Trophoblast cell (in vitro differentiated cells and primary cell): ENCODE data around the gene VWA5B1.

Source experiments
- DNase-seq, 2 donors: peaks; one replicate each; pipeline ENCODE4 v3.0.0-alpha.2; 2016
- H2AFZ ChIP-seq: 2 replicates; pipeline ENCODE4 v1.6.1; 2013; ENCODE audit warnings: low read length, moderate library complexity, mild to moderate bottlenecking; ENCODE audit not compliant: insufficient read depth, poor library complexity
- H2AK5ac ChIP-seq: 2 replicates; pipeline ENCODE4 v1.6.1; 2013; ENCODE audit warnings: mild to moderate bottlenecking, low read length
- H2BK120ac ChIP-seq: 2 replicates; pipeline ENCODE4 v1.6.1; 2013; ENCODE audit warnings: low read length, mild to moderate bottlenecking, moderate library complexity; ENCODE audit not compliant: insufficient read depth, poor library complexity
- H2BK12ac ChIP-seq: 2 replicates; pipeline ENCODE4 v1.6.1; 2013; ENCODE audit warnings: mild to moderate bottlenecking, low read length, moderate library complexity
- H2BK5ac ChIP-seq: 2 replicates; pipeline ENCODE4 v1.6.1; 2013; ENCODE audit warnings: low read length, low read depth, moderate library complexity, mild to moderate bottlenecking; ENCODE audit not compliant: poor library complexity
- H3K14ac ChIP-seq: 2 replicates; pipeline ENCODE4 v1.6.1; 2013; ENCODE audit warnings: mild to moderate bottlenecking, low read length
- H3K18ac ChIP-seq: 2 replicates; pipeline ENCODE4 v1.6.1; 2013; ENCODE audit warnings: mild to moderate bottlenecking, low read length
- H3K23ac ChIP-seq: 2 replicates; pipeline ENCODE4 v1.6.1; 2013; ENCODE audit warnings: low read length
- H3K27ac ChIP-seq: 2 replicates; pipeline ENCODE4 v1.5.1; 2013; ENCODE audit warnings: low read depth, mild to moderate bottlenecking, inconsistent platforms, low read length, moderate library complexity
- H3K27me3 ChIP-seq: 2 replicates; pipeline ENCODE4 v1.6.1; 2013; ENCODE audit warnings: inconsistent platforms, mild to moderate bottlenecking, low read length, moderate library complexity; ENCODE audit not compliant: insufficient read depth
- H3K36me3 ChIP-seq, 2 experiments: 1 replicate in 1 of 2; 2 replicates in 1 of 2; pipeline ENCODE4 v1.6.1; 2013; ENCODE audit warnings: low read length in 2 of 2, mild to moderate bottlenecking in 2 of 2, moderate library complexity in 1 of 2; ENCODE audit not compliant: insufficient read depth in 2 of 2, control insufficient read depth in 1 of 2
- H3K4ac ChIP-seq: 2 replicates; pipeline ENCODE4 v1.6.1; 2013; ENCODE audit warnings: low read depth, mild to moderate bottlenecking, low read length, moderate library complexity
- H3K4me1 ChIP-seq, 2 experiments: 1 replicate in 1 of 2; 2 replicates in 1 of 2; pipeline ENCODE4 v1.6.1; 2013; ENCODE audit warnings: low read length in 2 of 2, mild to moderate bottlenecking in 2 of 2, moderate library complexity in 1 of 2; ENCODE audit not compliant: insufficient read depth in 2 of 2, control insufficient read depth in 1 of 2
- H3K4me2 ChIP-seq: 2 replicates; pipeline ENCODE4 v1.6.1; 2013; ENCODE audit warnings: inconsistent platforms, mild to moderate bottlenecking, low read length, moderate library complexity
- H3K4me3 ChIP-seq: 2 replicates; pipeline ENCODE4 v1.5.1; 2013; ENCODE audit warnings: mild to moderate bottlenecking, low read depth, low read length, inconsistent platforms
- H3K79me1 ChIP-seq: one replicate; pipeline ENCODE4 v1.6.1; 2013; ENCODE audit warnings: low read length
- H3K79me2 ChIP-seq: 2 replicates; pipeline ENCODE4 v1.6.1; 2013; ENCODE audit warnings: low read length, mild to moderate bottlenecking; ENCODE audit not compliant: control insufficient read depth, insufficient read depth, poor library complexity
- H3K9ac ChIP-seq: 2 replicates; pipeline ENCODE4 v1.6.1; 2013; ENCODE audit warnings: mild to moderate bottlenecking, low read length
- H3K9me3 ChIP-seq: 2 replicates; pipeline ENCODE4 v1.6.1; 2013; ENCODE audit warnings: low read depth, mild to moderate bottlenecking, control low read depth, inconsistent platforms, low read length; ENCODE audit not compliant: insufficient read depth
- H4K12ac ChIP-seq: 2 replicates; pipeline ENCODE4 v1.6.1; 2013; ENCODE audit warnings: low read depth, mild to moderate bottlenecking, low read length, moderate library complexity
- H4K8ac ChIP-seq: 2 replicates; pipeline ENCODE4 v1.6.1; 2013; ENCODE audit warnings: low read depth, mild to moderate bottlenecking, low read length, moderate library complexity
- H4K91ac ChIP-seq: one replicate; pipeline ENCODE4 v1.6.1; 2013; ENCODE audit warnings: low read depth, mild to moderate bottlenecking, low read length, moderate library complexity
- WGBS: extraction: QIAGEN DNeasy Blood & Tissue Kit; methylation state at CpG from one replicate; pipeline ENCODE4 v1.1.7; 2013; ENCODE audit warnings: missing lambda C conversion rate; ENCODE audit not compliant: insufficient read length, insufficient coverage; ENCODE audit errors: extremely low coverage; 5-methylcytosine and 5-hydroxymethylcytosine counted together

Gene VWA5B1

DNA sequence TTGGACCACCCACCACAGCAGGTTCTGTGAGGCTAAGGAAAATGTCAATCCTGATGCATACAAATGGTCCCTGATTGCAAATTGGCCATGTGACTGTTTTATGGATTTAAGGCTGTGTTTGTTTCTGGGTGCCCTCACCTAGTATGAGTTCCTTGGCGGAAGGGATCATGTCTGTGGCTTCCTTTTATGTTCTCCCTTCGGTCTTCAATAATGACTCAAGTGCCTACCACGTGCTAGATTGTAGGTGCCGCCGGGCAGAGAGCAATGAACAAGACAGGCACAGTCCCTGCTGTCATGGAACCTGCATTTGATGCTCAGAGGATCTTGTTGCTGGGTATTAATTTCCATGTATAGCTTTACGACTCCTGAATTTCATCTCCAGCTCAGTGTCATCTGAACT is 9.8 kb upstream of the VWA5B1 start:
- Histone ChIP-seq H3K4me2 (no peak overlapping the region), H4K8ac (no peak overlapping the region), H3K27me3 (no peaks in the 10 kb centered on the region), H3K79me1 (no peaks in the 10 kb centered on the region), H3K4me3 (no peak overlapping the region), H3K9ac (no peak overlapping the region), H2BK12ac (no peak overlapping the region), H3K4ac (no peak overlapping the region), H2BK120ac (no peak overlapping the region), H2BK5ac (no peak overlapping the region), H3K18ac (no peak overlapping the region), H4K91ac (no peak overlapping the region), H3K23ac (no peak overlapping the region), H4K12ac (no peak overlapping the region), H3K4me1 (peaks cover 0 to 2% of the 10 kb centered on the region in 2 experiments), H3K27ac (no peak overlapping the region), H2AK5ac (no peak overlapping the region), H3K9me3 (peaks cover 5% of the 10 kb centered on the region), H3K14ac (no peak overlapping the region), H3K36me3 (no peaks in the 10 kb centered on the region), H3K79me2 (no peaks in the 10 kb centered on the region), H2AFZ (no peak overlapping the region)
- DNase-seq: no peak
- no CpG with 5 or more reads among the region's 6 CpGs for WGBS

DNA sequence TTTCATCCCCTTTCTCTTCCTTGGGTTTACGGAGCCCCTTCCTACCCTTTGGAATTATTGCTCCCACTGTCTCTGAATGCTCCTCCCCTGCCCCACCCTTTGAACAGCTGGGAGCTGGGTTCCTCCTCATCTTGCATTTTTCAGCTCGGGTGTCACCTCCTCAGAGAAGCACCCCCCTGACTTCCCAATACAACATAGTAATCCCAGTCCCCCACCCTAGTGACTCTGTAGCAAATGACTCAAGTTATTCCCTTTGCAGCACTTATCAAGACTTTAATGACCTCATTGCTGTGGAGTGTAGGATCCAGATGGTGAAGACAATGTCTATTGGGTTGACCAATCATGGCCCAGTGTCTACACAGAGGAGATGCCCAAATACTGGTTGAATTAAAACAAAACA is 8.9 kb upstream of the VWA5B1 start:
- no peak overlapping the region for H3K4me2 ChIP-seq
- H3K27ac ChIP-seq: no peak overlapping the region
- H4K91ac ChIP-seq: no peak overlapping the region
- no peak overlapping the region for H2AK5ac ChIP-seq
- no peak overlapping the region for H3K4me3 ChIP-seq
- H3K79me1 ChIP-seq: no peaks in the 10 kb centered on the region
- H3K4me1 ChIP-seq: peaks cover 0 to 2% of the 10 kb centered on the region in 2 experiments
- no peaks in the 10 kb centered on the region for H3K79me2 ChIP-seq
- H3K14ac ChIP-seq: no peak overlapping the region
- no peaks in the 10 kb centered on the region for H3K36me3 ChIP-seq
- peaks cover 6% of the 10 kb centered on the region for H3K9me3 ChIP-seq
- peak in 1 of 2 donors; percentile 7 for DNase-seq
- no peak overlapping the region for H4K8ac ChIP-seq
- no peak overlapping the region for H2BK5ac ChIP-seq
- no peak overlapping the region for H2AFZ ChIP-seq
- no peak overlapping the region for H2BK12ac ChIP-seq
- WGBS: no CpG with 5 or more reads among the region's 2 CpGs
- no peak overlapping the region for H4K12ac ChIP-seq
- H3K4ac ChIP-seq: no peak overlapping the region
- H3K9ac ChIP-seq: no peak overlapping the region
- H3K18ac ChIP-seq: no peak overlapping the region
- no peaks in the 10 kb centered on the region for H3K27me3 ChIP-seq
- no peak overlapping the region for H3K23ac ChIP-seq
- no peak overlapping the region for H2BK120ac ChIP-seq

DNA sequence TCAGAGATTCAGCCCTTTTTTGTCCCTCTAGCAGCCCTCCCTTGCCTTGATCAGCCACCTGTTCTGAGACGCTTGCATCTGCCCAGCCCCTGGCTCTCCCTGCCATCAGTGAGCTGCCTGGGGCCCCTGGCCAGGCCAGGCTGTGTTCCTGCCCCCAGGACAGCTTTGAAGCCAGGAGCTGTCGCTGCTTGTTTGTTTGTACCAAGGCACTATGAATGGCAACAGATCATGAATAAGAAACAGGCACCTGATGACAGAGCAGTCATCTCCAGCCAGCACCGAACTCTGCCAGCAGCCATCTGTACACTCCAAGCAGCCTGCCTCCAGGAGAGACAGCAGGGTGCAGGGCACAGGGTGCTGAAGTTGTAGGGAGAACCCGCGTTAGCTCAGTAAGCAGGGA is 8.1 kb upstream of the VWA5B1 start:
- H3K79me1 ChIP-seq: no peaks in the 10 kb centered on the region
- no peak overlapping the region for H2AFZ ChIP-seq
- H3K79me2 ChIP-seq: no peaks in the 10 kb centered on the region
- H3K36me3 ChIP-seq: no peaks in the 10 kb centered on the region
- no peak overlapping the region for H2AK5ac ChIP-seq
- no peak overlapping the region for H4K12ac ChIP-seq
- H3K27ac ChIP-seq: no peak overlapping the region
- H2BK5ac ChIP-seq: no peak overlapping the region
- H3K18ac ChIP-seq: no peak overlapping the region
- DNase-seq: no peak
- H3K9ac ChIP-seq: no peak overlapping the region
- no peak overlapping the region for H3K4ac ChIP-seq
- peaks cover 0 to 2% of the 10 kb centered on the region in 2 experiments for H3K4me1 ChIP-seq
- H2BK12ac ChIP-seq: no peak overlapping the region
- WGBS: no CpG with 5 or more reads among the region's 5 CpGs
- no peak overlapping the region for H3K4me2 ChIP-seq
- H4K8ac ChIP-seq: no peak overlapping the region
- H3K27me3 ChIP-seq: no peaks in the 10 kb centered on the region
- no peak overlapping the region for H4K91ac ChIP-seq
- H2BK120ac ChIP-seq: no peak overlapping the region
- peaks cover 6% of the 10 kb centered on the region for H3K9me3 ChIP-seq
- no peak overlapping the region for H3K23ac ChIP-seq
- no peak overlapping the region for H3K4me3 ChIP-seq
- H3K14ac ChIP-seq: no peak overlapping the region

DNA sequence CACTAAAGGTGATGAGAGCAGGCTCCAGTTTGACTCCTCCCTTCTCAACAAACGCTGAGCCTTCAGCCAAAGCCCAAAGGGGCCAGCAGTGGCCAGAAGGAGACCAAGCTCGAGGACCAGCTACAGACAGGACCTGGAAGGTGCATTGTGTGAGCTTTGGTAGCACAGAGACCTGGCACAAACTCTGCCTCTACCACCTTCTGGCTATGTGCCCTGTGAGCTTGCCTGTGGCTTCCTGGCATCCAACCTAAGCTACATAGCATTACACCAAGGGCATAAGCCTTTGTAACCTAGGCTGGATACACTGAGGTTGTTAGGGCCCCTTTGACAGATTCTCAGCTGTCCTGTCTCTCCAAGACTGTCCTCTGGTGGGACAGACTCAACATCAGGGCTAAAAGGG is 6.6 kb upstream of the VWA5B1 start:
- Histone ChIP-seq H2AK5ac (no peak overlapping the region), H3K79me1 (no peaks in the 10 kb centered on the region), H2BK12ac (no peak overlapping the region), H3K18ac (no peak overlapping the region), H3K9me3 (peaks cover 6% of the 10 kb centered on the region), H3K23ac (no peak overlapping the region), H3K4ac (no peak overlapping the region), H3K79me2 (no peaks in the 10 kb centered on the region), H4K8ac (no peak overlapping the region), H3K4me2 (no peak overlapping the region), H3K4me1 (peaks cover 0 to 2% of the 10 kb centered on the region in 2 experiments), H2BK120ac (no peak overlapping the region), H3K27me3 (no peaks in the 10 kb centered on the region), H3K9ac (no peak overlapping the region), H3K14ac (no peak overlapping the region), H2AFZ (no peak overlapping the region), H3K36me3 (no peaks in the 10 kb centered on the region), H4K91ac (no peak overlapping the region), H3K4me3 (no peak overlapping the region), H2BK5ac (no peak overlapping the region), H4K12ac (no peak overlapping the region), H3K27ac (no peak overlapping the region)
- WGBS: no CpG with 5 or more reads among the region's 2 CpGs
- no peak for DNase-seq
